Body of pancreas (tissue), 4 donors: ENCODE data around the gene NCAM2.

ENCODE experiments used
- CTCF ChIP-seq, 7 experiments: fragments of 450-650 bp in 4 of 7; fragments of 200-600 bp in 3 of 7; sonication (generic) in 3 of 7; IDR thresholded peaks; one replicate each; pipeline ENCODE4 v1.5.1; 2016 to 2019; ENCODE audit warnings: antibody characterized with exemption in 7 of 7
- POLR2A ChIP-seq, 3 donors: fragments of 450-650 bp; IDR thresholded peaks; one replicate each; pipeline ENCODE4 v1.6.1; 2016; ENCODE audit warnings: antibody characterized with exemption in 3 of 3, mild to moderate bottlenecking in 2 of 3

GRCh38 chr21:21051109-21052055 is 53.2 kb downstream of the NCAM2 start:
- TF ChIP-seq CTCF (IDR thresholded peaks at IDR 0.05) (no peak), POLR2A (IDR thresholded peaks at IDR 0.05) (no peak)
